Testis (tissue), 3 donors: ENCODE data around the gene FILIP1L. TPM values are rescaled to one million over a fixed set of nuclear protein-coding genes. Genes with fewer than 3 reads are reported as not detected.
A peak's percentile ranks its signal among the peaks of the same experiment; 100 is the strongest.

Experiments used
- DNase-seq: peaks from one replicate; pipeline ENCODE4 v3.0.0-alpha.2; 2019
- H3K27ac ChIP-seq, 2 donors: fragments of 200-600 bp; sonication (generic); one replicate each; pipeline ENCODE4 v1.5.1; 2019
- H3K27me3 ChIP-seq: fragments of 200-600 bp; sonication (generic); one replicate; pipeline ENCODE4 v1.5.1; 2019
- H3K36me3 ChIP-seq: fragments of 200-600 bp; sonication (generic); one replicate; pipeline ENCODE4 v1.5.1; 2017; ENCODE audit warnings: low read depth; ENCODE audit errors: missing control alignments
- H3K4me1 ChIP-seq: fragments of 200-600 bp; sonication (generic); one replicate; pipeline ENCODE4 v1.5.1; 2019
- H3K4me3 ChIP-seq, 2 donors: fragments of 200-600 bp; sonication (generic); one replicate each; pipeline ENCODE4 v1.5.1; 2017 to 2019
- H3K9me3 ChIP-seq: fragments of 200-600 bp; sonication (generic); one replicate; pipeline ENCODE4 v1.5.1; 2017
- POLR2A ChIP-seq: fragments of 450-650 bp; IDR thresholded peaks from one replicate; pipeline ENCODE4 v1.6.1; 2017; ENCODE audit warnings: antibody characterized with exemption, mild to moderate bottlenecking, moderate library complexity
- WGBS, 2 donors: methylation state at CpG; one replicate each; pipeline ENCODE4 v1.1.5; 2018; 5-methylcytosine and 5-hydroxymethylcytosine counted together
- intact Hi-C: fragments of 100-400 bp; cut with DNase I; formaldehyde crosslinking; loops from one replicate; pipeline ENCODE4 v1.15.1; 2023; ENCODE audit warnings: low total_unique reads
- polyA plus RNA-seq: library from polyadenylated mRNA; stranded (reverse); fragments of 350-450 nt; fragmentation: Illumina TruSeq; extraction: RNeasy Lipid Tissue Mini Kit (QIAGEN cat#74804); gene quantifications from one replicate; pipeline ENCODE4 v1.2.3, GENCODE V29; 2014; ENCODE audit warnings: low read depth, low replicate concordance; ENCODE audit not compliant: insufficient read depth
- total RNA-seq, 2 donors: library from RNA; depleted of rRNA; stranded (reverse); fragments of >200 nt; gene quantifications; one replicate each; pipeline ENCODE4 v1.2.3, GENCODE V29; 2016
- TF ChIP-seq, protein P1 (sequence below), 3 experiments: fragments of 450-650 bp in 2 of 3; fragments of 200-600 bp in 1 of 3; sonication (generic) in 1 of 3; IDR thresholded peaks; one replicate each; pipeline ENCODE4 v1.5.1; 2016 to 2019; ENCODE audit warnings: antibody characterized with exemption in 3 of 3, mild to moderate bottlenecking in 2 of 3, moderate library complexity in 1 of 3

FILIP1L gene
- total and polyA plus RNA-seq, 3 donors from 2014 or later, result 16.5 to 20.1 (median 16.7) TPM

DNA sequence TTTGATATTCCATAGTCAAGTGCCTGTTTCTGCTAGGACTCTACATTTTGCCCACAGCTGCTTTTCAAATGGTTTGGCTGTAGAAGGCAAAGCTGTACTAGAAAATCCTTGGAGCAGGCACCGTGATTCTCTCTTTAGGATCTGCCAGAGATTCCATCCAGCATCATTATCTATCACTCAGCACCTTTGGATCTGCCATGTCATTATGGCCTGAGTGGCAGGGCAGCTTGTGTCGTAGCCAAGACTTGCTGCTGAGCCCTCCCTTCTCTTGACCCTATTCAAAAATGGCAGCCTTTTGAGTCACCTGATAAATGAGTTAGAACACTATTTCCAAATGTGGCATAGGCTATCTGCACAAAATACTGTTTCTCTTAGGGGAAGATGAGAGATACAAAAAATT is 304.7 kb downstream of the FILIP1L start:
- H3K4me1 ChIP-seq, result no peaks in the 10 kb centered on the region
- H3K9me3 ChIP-seq, result no peaks in the 10 kb centered on the region
- H3K27me3 ChIP-seq, result no peaks in the 10 kb centered on the region
- intact Hi-C loops, result no loop called here
- no peak overlapping the region for H3K27ac ChIP-seq
- H3K36me3 ChIP-seq, result no peaks in the 10 kb centered on the region
- TF ChIP-seq, protein P1, sequence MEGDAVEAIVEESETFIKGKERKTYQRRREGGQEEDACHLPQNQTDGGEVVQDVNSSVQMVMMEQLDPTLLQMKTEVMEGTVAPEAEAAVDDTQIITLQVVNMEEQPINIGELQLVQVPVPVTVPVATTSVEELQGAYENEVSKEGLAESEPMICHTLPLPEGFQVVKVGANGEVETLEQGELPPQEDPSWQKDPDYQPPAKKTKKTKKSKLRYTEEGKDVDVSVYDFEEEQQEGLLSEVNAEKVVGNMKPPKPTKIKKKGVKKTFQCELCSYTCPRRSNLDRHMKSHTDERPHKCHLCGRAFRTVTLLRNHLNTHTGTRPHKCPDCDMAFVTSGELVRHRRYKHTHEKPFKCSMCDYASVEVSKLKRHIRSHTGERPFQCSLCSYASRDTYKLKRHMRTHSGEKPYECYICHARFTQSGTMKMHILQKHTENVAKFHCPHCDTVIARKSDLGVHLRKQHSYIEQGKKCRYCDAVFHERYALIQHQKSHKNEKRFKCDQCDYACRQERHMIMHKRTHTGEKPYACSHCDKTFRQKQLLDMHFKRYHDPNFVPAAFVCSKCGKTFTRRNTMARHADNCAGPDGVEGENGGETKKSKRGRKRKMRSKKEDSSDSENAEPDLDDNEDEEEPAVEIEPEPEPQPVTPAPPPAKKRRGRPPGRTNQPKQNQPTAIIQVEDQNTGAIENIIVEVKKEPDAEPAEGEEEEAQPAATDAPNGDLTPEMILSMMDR (IDR thresholded peaks at IDR 0.05), result no peak
- WGBS, 2 donors, result 88 to 100% methylated on average over 2 of the region's 2 CpGs
- no peak overlapping the region for H3K4me3 ChIP-seq
- no peak for DNase-seq

DNA sequence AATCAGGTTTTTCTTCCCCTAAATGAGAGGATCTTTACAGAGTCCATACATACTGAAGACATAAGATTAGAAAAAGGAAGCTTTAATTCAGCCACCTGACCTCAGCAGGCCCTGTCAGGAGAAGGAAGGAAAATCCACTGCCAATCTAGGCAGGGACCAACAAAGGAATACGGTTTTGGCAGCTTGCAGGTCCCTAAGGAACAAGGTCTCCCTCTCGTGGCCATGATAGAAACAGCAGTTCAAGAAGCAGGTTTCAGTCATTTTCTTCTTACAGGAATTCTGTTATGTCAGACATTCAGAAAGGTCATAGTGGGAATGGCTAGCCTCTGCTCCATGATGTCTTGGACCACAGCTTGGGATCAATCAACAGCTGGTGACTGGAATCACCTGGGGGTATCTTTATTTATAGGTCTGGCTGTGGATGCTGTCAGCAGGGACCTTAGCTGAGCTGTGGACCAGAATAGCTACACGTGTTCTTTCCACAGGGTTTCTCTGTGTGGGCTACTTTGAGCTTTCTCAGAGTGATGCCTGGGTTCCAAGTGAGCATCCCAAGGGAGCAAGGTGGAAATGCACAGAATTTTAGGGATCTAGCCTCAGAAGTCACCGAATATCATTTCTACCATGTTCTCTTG is 306.0 kb downstream of the FILIP1L start:
- DNase-seq, result peak; percentile 69
- intact Hi-C loops, result no loop called here
- 54% methylated on average over 4 of the region's 4 CpGs for WGBS, 2 donors

DNA sequence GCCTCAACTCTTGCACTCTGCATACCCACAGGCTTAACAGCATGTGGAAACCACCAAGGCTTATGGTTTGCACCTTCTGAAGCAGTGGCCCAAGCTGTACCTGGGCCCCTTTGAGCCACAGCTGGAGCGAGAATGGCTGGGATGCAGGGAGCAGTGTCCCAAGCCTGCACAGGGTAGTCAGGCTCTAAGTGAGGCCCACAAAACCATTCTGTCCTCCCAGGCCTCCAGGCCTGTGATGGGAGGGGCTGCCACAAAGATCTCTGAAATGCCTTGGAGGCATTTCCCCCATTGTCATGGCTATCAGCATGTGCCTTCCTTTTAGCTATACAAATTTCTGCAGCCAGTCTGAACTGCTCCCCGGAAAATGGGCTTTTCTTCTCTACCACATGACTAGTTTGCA is 309.1 kb downstream of the FILIP1L start:
- Histone ChIP-seq H3K4me3 (no peak overlapping the region), H3K9me3 (no peaks in the 10 kb centered on the region), H3K27me3 (no peaks in the 10 kb centered on the region), H3K27ac (no peak overlapping the region), H3K4me1 (no peaks in the 10 kb centered on the region), H3K36me3 (no peaks in the 10 kb centered on the region)
- WGBS, 2 donors, result 91 to 94% methylated on average over 1 to 2 of the region's 2 CpGs
- DNase-seq, result no peak
- no peak for TF ChIP-seq POLR2A
- TF ChIP-seq, protein P1 (IDR thresholded peaks at IDR 0.05), result no peak
- intact Hi-C loops, result no loop called here

More for the DNA sequence above, 306.0 kb downstream of the FILIP1L start:
- H3K4me3 ChIP-seq, result no peak overlapping the region
- H3K4me1 ChIP-seq, result no peaks in the 10 kb centered on the region
- H3K27ac ChIP-seq, result no peak overlapping the region
- no peaks in the 10 kb centered on the region for H3K27me3 ChIP-seq
- TF ChIP-seq, protein P1 (IDR thresholded peaks at IDR 0.05), result peak in 2 of 3 experiments; percentile 55 to 65
- no peak for TF ChIP-seq POLR2A
- no peaks in the 10 kb centered on the region for H3K36me3 ChIP-seq
- no peaks in the 10 kb centered on the region for H3K9me3 ChIP-seq

DNA sequence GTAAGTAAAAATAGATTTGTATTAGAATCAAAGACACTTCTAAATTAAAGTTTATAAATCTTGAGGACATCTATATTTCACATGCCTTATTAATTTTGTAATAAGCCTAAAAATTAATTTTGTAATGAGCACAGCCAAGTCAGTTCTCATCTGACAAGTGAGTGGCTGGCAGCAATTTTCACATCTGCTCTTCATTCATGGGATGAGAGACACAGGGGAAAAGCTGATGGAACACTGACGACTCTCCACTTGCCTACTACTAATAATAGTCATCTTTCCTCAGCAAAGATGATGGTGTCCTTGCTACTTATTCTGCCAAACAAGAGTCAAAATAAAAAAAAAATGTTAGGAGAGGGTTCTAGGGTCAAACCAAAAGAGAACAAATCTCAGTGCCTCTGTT is 311.0 kb downstream of the FILIP1L start:
- Histone ChIP-seq H3K4me1 (no peaks in the 10 kb centered on the region), H3K4me3 (no peak overlapping the region), H3K36me3 (no peaks in the 10 kb centered on the region), H3K9me3 (no peaks in the 10 kb centered on the region), H3K27me3 (no peaks in the 10 kb centered on the region), H3K27ac (no peak overlapping the region)
- intact Hi-C loops, result no loop called here
- TF ChIP-seq, protein P1 (IDR thresholded peaks at IDR 0.05), result no peak
- no peak for TF ChIP-seq POLR2A
- WGBS, 2 donors, result 78 to 93% methylated on average over 1 of the region's 1 CpG
- no peak for DNase-seq

DNA sequence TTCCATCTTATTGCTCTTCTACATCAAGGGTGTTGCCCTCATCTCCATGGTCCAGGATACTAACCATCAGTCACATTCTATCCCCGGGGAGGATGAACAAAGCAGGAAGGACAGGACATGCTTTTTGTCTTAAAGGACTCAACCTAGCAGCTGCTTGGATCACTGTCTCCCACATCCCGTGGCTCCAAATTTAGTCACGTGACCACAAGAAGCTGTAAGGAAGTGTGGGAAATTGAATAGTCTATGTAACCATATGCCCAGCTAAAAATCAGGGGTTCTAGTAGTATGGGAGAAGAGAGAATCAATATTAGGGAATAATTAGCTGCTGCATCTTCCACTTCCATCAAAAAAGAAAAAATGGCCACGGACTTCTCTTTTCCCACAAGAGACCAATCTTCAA is 314.9 kb downstream of the FILIP1L start:
- 78 to 83% methylated on average over 4 of the region's 4 CpGs for WGBS, 2 donors
- H3K9me3 ChIP-seq, result no peaks in the 10 kb centered on the region
- no peaks in the 10 kb centered on the region for H3K4me1 ChIP-seq
- DNase-seq, result no peak
- no peaks in the 10 kb centered on the region for H3K36me3 ChIP-seq
- H3K27ac ChIP-seq, result no peak overlapping the region
- no peak for TF ChIP-seq POLR2A
- TF ChIP-seq, protein P1 (IDR thresholded peaks at IDR 0.05), result no peak
- H3K27me3 ChIP-seq, result no peaks in the 10 kb centered on the region
- intact Hi-C loops, result no loop called here
- no peak overlapping the region for H3K4me3 ChIP-seq
